ENCODE data around the gene SLC5A2. TPM values are rescaled to one million over a fixed set of nuclear protein-coding genes. Genes with fewer than 3 reads are reported as not detected.

Gene SLC5A2
- total RNA-seq, 1 experiment from 2014 or later = 0.11 TPM

GRCh38 chr16:31474773-31475738, 7.9 kb upstream of the SLC5A2 start:
- ATAC-seq = no peak
- no peaks in the 10 kb centered on the region for H3K27me3 ChIP-seq (ENCODE audit: low read length)
- no peak for DNase-seq
- no peaks in the 10 kb centered on the region for H3K36me3 ChIP-seq (ENCODE audit: low read depth, low read length)
- no peak overlapping the region for H3K9ac ChIP-seq (ENCODE audit: low read length)
- H3K79me2 ChIP-seq (ENCODE audit: low read length) = no peaks in the 10 kb centered on the region
- no peak overlapping the region for H3K27ac ChIP-seq (ENCODE audit: low read length)
- H3K4me1 ChIP-seq (ENCODE audit: insufficient read depth, low read length) = no peaks in the 10 kb centered on the region; the same call in 1 of the 2 replicates
- no peaks in the 10 kb centered on the region for H3K9me2 ChIP-seq (replicated peaks; ENCODE audit: low read length)
- BruUV-seq (replicated peaks) = no TSS peak
- no peaks in the 10 kb centered on the region for H3K9me3 ChIP-seq (ENCODE audit: low read length)
- H4K20me1 ChIP-seq (ENCODE audit: low read length) = no peaks in the 10 kb centered on the region
- no peaks in the 10 kb centered on the region for H3F3A ChIP-seq (ENCODE audit: low read length, unreplicated experiment)
- no peak overlapping the region for H3K4me3 ChIP-seq (ENCODE audit: low read length)
- H2AFZ ChIP-seq (ENCODE audit: low read length) = no peak overlapping the region
- TF ChIP-seq EZH2 (IDR thresholded peaks at IDR 0.05; ENCODE audit: low read length, unreplicated experiment) (no peak), EZH2phosphoT487 (IDR thresholded peaks at IDR 0.05; ENCODE audit: borderline replicate concordance, low read length) (no peak), CTCF (conservative IDR thresholded peaks at IDR 0.05; ENCODE audit: low read depth, low read length) (no peak)
- ChIA-PET CTCF (no interaction called here), POLR2A (ENCODE audit: unreplicated experiment) (no interaction called here)
- intact Hi-C loops (cut with micrococcal nuclease) = no loop called here
- H3K4me2 ChIP-seq (ENCODE audit: low read length) = no peak overlapping the region

GRCh38 chr16:31475946-31476302, 7.0 kb upstream of the SLC5A2 start:
- Histone ChIP-seq H2AFZ (ENCODE audit: low read length) (no peak overlapping the region), H3K79me2 (ENCODE audit: low read length) (no peaks in the 10 kb centered on the region), H3K9ac (ENCODE audit: low read length) (no peak overlapping the region), H3K27me3 (ENCODE audit: low read length) (no peaks in the 10 kb centered on the region), H3K4me2 (ENCODE audit: low read length) (no peak overlapping the region), H4K20me1 (ENCODE audit: low read length) (no peaks in the 10 kb centered on the region), H3K27ac (ENCODE audit: low read length) (no peak overlapping the region), H3F3A (ENCODE audit: low read length, unreplicated experiment) (no peaks in the 10 kb centered on the region), H3K4me3 (ENCODE audit: low read length) (no peak overlapping the region), H3K4me1 (ENCODE audit: insufficient read depth, low read length) (no peaks in the 10 kb centered on the region; the same call in 1 of the 2 replicates), H3K9me2 (replicated peaks; ENCODE audit: low read length) (no peaks in the 10 kb centered on the region), H3K36me3 (ENCODE audit: low read depth, low read length) (no peaks in the 10 kb centered on the region), H3K9me3 (ENCODE audit: low read length) (no peaks in the 10 kb centered on the region)
- intact Hi-C loops (cut with micrococcal nuclease) = no loop called here
- TF ChIP-seq EZH2 (IDR thresholded peaks at IDR 0.05; ENCODE audit: low read length, unreplicated experiment) (no peak), EZH2phosphoT487 (IDR thresholded peaks at IDR 0.05; ENCODE audit: borderline replicate concordance, low read length) (no peak), CTCF (conservative IDR thresholded peaks at IDR 0.05; ENCODE audit: low read depth, low read length) (no peak)
- ATAC-seq (no peak), DNase-seq (no peak)
- BruUV-seq (replicated peaks) = no TSS peak
- ChIA-PET POLR2A (ENCODE audit: unreplicated experiment) (no interaction called here), CTCF (no interaction called here)
